ENCODE results near the gene DENND4A. TPM values are rescaled to one million over a fixed set of nuclear protein-coding genes. Genes with fewer than 3 reads are reported as not detected.

The DENND4A gene
- total and polyA plus RNA-seq, 10 donors = 9.4 to 88.2 (median 57.3) TPM

GRCh38 chr15:65795663-65796216 lies 3.6 kb upstream of the DENND4A start:
- 70 to 79% (median 71%) methylated on average over 3 of the region's 3 CpGs for WGBS, 5 donors
- peaks cover 6 to 39% (median 21%) of the 10 kb centered on the region in 6 donors for H3K4me1 ChIP-seq

GRCh38 chr15:65793818-65794104 lies 1.7 kb upstream of the DENND4A start:
- intact Hi-C loops (cut with DNase I; ENCODE audit: low total_unique reads) = no loop called here

More at GRCh38 chr15:65795663-65796216, 3.6 kb upstream of the DENND4A start:
- TF ChIP-seq POLR2AphosphoS5 (IDR thresholded peaks at IDR 0.05) (no peak), CTCF (IDR thresholded peaks at IDR 0.05 in 8 of 11, conservative IDR thresholded peaks at IDR 0.05 in 3 of 11) (no peak), POLR2A (IDR thresholded peaks at IDR 0.05) (no peak)
- Histone ChIP-seq H3K36me3 (no peaks in the 10 kb centered on the region), H3K27ac (no peak overlapping the region), H3K4me3 (no peak overlapping the region), H3K9me3 (no peaks in the 10 kb centered on the region), H3K27me3 (replicated peaks in 1 of 7) (no peaks in the 10 kb centered on the region)
- intact Hi-C loops (cut with DNase I; ENCODE audit: low total_unique reads) = no loop called here
- no peak for DNase-seq

GRCh38 chr15:65792988-65793817 lies 1.1 kb upstream of the DENND4A start:
- peaks cover 21 to 61% (median 43%) of the 10 kb centered on the region in 6 donors for H3K4me1 ChIP-seq
- DNase-seq = no peak

More at GRCh38 chr15:65793818-65794104, 1.7 kb upstream of the DENND4A start:
- 94 to 96% (median 94%) methylated on average over 2 of the region's 2 CpGs for WGBS, 5 donors
- H3K9me3 ChIP-seq = no peaks in the 10 kb centered on the region
- no peak for TF ChIP-seq POLR2AphosphoS5 (IDR thresholded peaks at IDR 0.05)
- no peak for TF ChIP-seq POLR2A (IDR thresholded peaks at IDR 0.05)
- TF ChIP-seq CTCF (IDR thresholded peaks at IDR 0.05 in 8 of 11, conservative IDR thresholded peaks at IDR 0.05 in 3 of 11) = no peak
- no peak for DNase-seq
- peaks cover 19 to 55% (median 40%) of the 10 kb centered on the region in 6 donors for H3K4me1 ChIP-seq
- H3K27me3 ChIP-seq (replicated peaks in 1 of 7) = no peaks in the 10 kb centered on the region
- H3K27ac ChIP-seq = peak overlapping the region in 1 of 8 donors; percentile 99
- no peaks in the 10 kb centered on the region for H3K36me3 ChIP-seq
- H3K4me3 ChIP-seq = peak overlapping the region in 1 of 8 donors; percentile 77

More at GRCh38 chr15:65792988-65793817, 1.1 kb upstream of the DENND4A start:
- no peaks in the 10 kb centered on the region for H3K36me3 ChIP-seq
- intact Hi-C loops (cut with DNase I; ENCODE audit: low total_unique reads) = no loop called here
- peak overlapping the region; percentile 98 to 100 (median 99) for H3K27ac ChIP-seq
- no peaks in the 10 kb centered on the region for H3K27me3 ChIP-seq (replicated peaks in 1 of 7)
- no peak for TF ChIP-seq CTCF (IDR thresholded peaks at IDR 0.05 in 8 of 11, conservative IDR thresholded peaks at IDR 0.05 in 3 of 11)
- TF ChIP-seq POLR2AphosphoS5 (IDR thresholded peaks at IDR 0.05) = no peak
- TF ChIP-seq POLR2A (IDR thresholded peaks at IDR 0.05) = no peak
- peak overlapping the region; percentile 65 to 83 (median 74) for H3K4me3 ChIP-seq
- no peaks in the 10 kb centered on the region for H3K9me3 ChIP-seq
- 91 to 95% (median 94%) methylated on average over 13 of the region's 13 CpGs for WGBS, 5 donors

All from spleen (tissue), 11 donors.